NCI-H2107 (cell line): Measurements from ENCODE around the gene ASGR2.

ENCODE experiments used
- DNase-seq: peaks from one replicate; lab custom pipeline; 2025; lab: John Stamatoyannopoulos, UW

ASGR2 gene

GRCh38 chr17:7060165-7060891, 54.3 kb downstream of the ASGR2 start:
- no peak for DNase-seq

GRCh38 chr17:7058831-7059447, 55.7 kb downstream of the ASGR2 start:
- DNase-seq: no peak

GRCh38 chr17:7056386-7056785, 58.2 kb downstream of the ASGR2 start:
- DNase-seq: no peak
